RWPE2 (cell line): Measurements from ENCODE around the gene BABAM2.
"Not testable (repeated sequence)": the region's sequence is repeated elsewhere in the genome, so short reads cannot be mapped to it uniquely, and the experiment has no call there.

ENCODE experiments used
- ATAC-seq: fragments of 200-7000 bp; cut with Tn5 transposase; 3 replicates; pipeline ENCODE4 v1.9.1; 2021; ENCODE audit warnings: low read depth
- DNase-seq: peaks from one replicate; pipeline ENCODE4 v3.0.0-alpha.2; 2020; ENCODE audit warnings: low spot score
- H3K27ac ChIP-seq: fragments of 450-650 bp; 2 replicates; pipeline ENCODE4 v1.5.1; 2017; ENCODE audit warnings: mild to moderate bottlenecking; ENCODE audit not compliant: poor library complexity, severe bottlenecking
- H3K27me3 ChIP-seq: fragments of 250-450 bp; sonication (Bioruptor Pico); 2 replicates; pipeline ENCODE4 v1.5.1; 2021; ENCODE audit warnings: mild to moderate bottlenecking, moderate library complexity; ENCODE audit not compliant: insufficient read depth, poor library complexity, severe bottlenecking
- H3K36me3 ChIP-seq: fragments of 250-450 bp; sonication (Bioruptor Pico); 2 replicates; pipeline ENCODE4 v1.5.1; 2020; ENCODE audit warnings: low read depth, mild to moderate bottlenecking, moderate library complexity
- H3K4me1 ChIP-seq: fragments of 250-450 bp; sonication (Bioruptor Pico); 2 replicates; pipeline ENCODE4 v1.5.1; 2021; ENCODE audit warnings: mild to moderate bottlenecking, moderate library complexity; ENCODE audit not compliant: insufficient read depth, poor library complexity, severe bottlenecking
- H3K4me3 ChIP-seq: fragments of 250-450 bp; sonication (Bioruptor Pico); 2 replicates; pipeline ENCODE4 v1.5.1; 2021; ENCODE audit warnings: mild to moderate bottlenecking, moderate library complexity; ENCODE audit not compliant: severe bottlenecking
- H3K9me3 ChIP-seq: fragments of 250-450 bp; sonication (Bioruptor Pico); 2 replicates; pipeline ENCODE4 v1.5.1; 2021; ENCODE audit warnings: mild to moderate bottlenecking, moderate library complexity; ENCODE audit not compliant: severe bottlenecking
- CTCF ChIP-seq: fragments of 450-650 bp; IDR thresholded peaks from one replicate; pipeline ENCODE4 v1.5.1; 2017; ENCODE audit warnings: mild to moderate bottlenecking, moderate library complexity; ENCODE audit not compliant: poor library complexity, severe bottlenecking

The BABAM2 gene

DNA sequence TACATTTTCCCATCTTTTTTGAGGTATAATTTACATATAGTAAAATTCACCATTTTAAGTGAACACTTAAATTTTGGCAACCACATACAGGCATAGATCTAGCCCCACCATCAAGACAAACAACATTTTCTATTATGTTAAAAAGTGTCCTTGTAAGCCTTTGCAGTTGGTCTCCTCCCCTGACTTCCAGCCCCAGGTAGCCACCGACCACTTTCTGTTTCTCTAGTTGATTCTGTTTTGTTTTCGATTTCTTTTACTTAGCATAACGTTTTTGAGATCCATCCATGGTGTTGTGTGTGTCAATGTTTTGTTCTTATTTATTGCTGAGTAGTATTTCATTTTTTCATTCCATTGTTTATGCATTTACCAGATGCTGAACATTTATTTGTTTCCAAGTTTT lies 366.7 kb downstream of the BABAM2 start:
- Histone ChIP-seq H3K4me1 (no peaks in the 10 kb centered on the region), H3K27me3 (no peaks in the 10 kb centered on the region), H3K36me3 (no peaks in the 10 kb centered on the region), H3K4me3 (no peak overlapping the region), H3K9me3 (no peaks in the 10 kb centered on the region), H3K27ac (no peak overlapping the region)
- DNase-seq (no peak), ATAC-seq (no peak)
- TF ChIP-seq CTCF, result no peak

DNA sequence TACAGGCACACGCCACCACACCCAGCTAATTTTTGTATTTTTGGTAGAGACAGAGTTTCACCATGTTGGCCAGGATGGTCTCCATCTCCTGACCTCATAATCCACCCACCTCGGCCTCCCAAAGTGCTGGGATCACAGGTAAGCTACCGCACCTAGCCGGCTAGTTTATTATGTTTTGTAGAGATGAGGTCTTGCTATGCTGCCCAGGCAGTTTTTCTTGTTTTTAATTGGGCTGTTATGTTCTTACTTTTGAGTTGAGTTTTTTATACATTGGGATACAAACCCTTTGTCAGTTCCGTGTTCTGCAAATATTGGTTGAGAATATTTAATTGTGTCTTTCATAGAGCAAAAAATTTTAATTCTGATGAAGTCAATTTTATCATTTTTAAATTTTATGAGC lies 368.7 kb downstream of the BABAM2 start:
- H3K27me3 ChIP-seq, H3K4me1 ChIP-seq, DNase-seq, ATAC-seq, H3K27ac ChIP-seq, H3K9me3 ChIP-seq, H3K36me3 ChIP-seq, H3K4me3 ChIP-seq: not testable (repeated sequence)

DNA sequence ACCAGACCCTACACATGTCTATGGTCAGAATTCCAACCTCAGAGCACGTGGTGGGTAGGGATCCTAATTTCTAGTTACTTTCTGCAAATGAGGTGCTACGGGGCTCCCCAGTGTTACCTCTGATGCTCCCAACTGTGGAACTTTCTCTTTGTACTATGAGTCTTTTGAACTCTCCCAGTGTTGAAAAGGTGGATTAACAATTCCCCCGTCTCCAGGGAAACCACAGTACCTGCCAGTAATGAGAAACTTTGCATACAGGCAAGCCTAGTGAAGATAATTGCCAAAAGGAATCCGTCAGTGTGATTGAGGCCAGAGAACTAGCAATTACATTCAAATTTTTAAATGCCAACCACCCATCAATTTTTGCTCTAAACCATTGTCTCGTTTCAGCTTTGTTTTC lies 373.2 kb downstream of the BABAM2 start:
- DNase-seq (no peak), ATAC-seq (no peak)
- H3K9me3 ChIP-seq, result no peaks in the 10 kb centered on the region
- peaks cover 11% of the 10 kb centered on the region for H3K4me1 ChIP-seq
- no peak overlapping the region for H3K27ac ChIP-seq
- no peak for TF ChIP-seq CTCF
- H3K36me3 ChIP-seq, result no peaks in the 10 kb centered on the region
- H3K27me3 ChIP-seq, result no peaks in the 10 kb centered on the region
- no peak overlapping the region for H3K4me3 ChIP-seq

- TF ChIP-seq CTCF, result no peak
- Histone ChIP-seq H3K4me3 (no peak overlapping the region), H3K27ac (peak overlapping the region; percentile 88), H3K27me3 (no peaks in the 10 kb centered on the region), H3K36me3 (no peaks in the 10 kb centered on the region), H3K4me1 (peaks cover 33% of the 10 kb centered on the region), H3K9me3 (no peaks in the 10 kb centered on the region)
- DNase-seq (no peak), ATAC-seq (no peak)
Measured at GRCh38 chr2:28267282-28267681, 376.8 kb downstream of the BABAM2 start.

- no peaks in the 10 kb centered on the region for H3K9me3 ChIP-seq
- peak; percentile 43; the same call in 1 of the 3 replicates for ATAC-seq
- H3K4me3 ChIP-seq, result no peak overlapping the region
- H3K36me3 ChIP-seq, result no peaks in the 10 kb centered on the region
- H3K27me3 ChIP-seq, result no peaks in the 10 kb centered on the region
- peaks cover 33% of the 10 kb centered on the region for H3K4me1 ChIP-seq
- no peak for DNase-seq
- no peak for TF ChIP-seq CTCF
- peak overlapping the region; percentile 88 for H3K27ac ChIP-seq
Measured at GRCh38 chr2:28268386-28268785, 377.9 kb downstream of the BABAM2 start.
